ENCODE results near the gene RDH16. TPM values are rescaled to one million over a fixed set of nuclear protein-coding genes. Genes with fewer than 3 reads are reported as not detected.
A peak's percentile ranks its signal among the peaks of the same experiment; 100 is the strongest.
"Not testable (repeated sequence)": the region's sequence is repeated elsewhere in the genome, so short reads cannot be mapped to it uniquely, and the experiment has no call there.

The RDH16 gene
- total and polyA plus RNA-seq, 2 donors (not counting 3 experiments of a cell fraction or from before 2014, with no cell fraction given), result 0.08 to 0.29 TPM

GRCh38 chr12:56985714-56986113, 28.3 kb upstream of the RDH16 start:
- H3K4me3 ChIP-seq (replicated peaks in 1 of 3; ENCODE audit: insufficient read depth in 1 of 3, low read depth in 1 of 3, low read length in 3 of 3); H3K9me1 ChIP-seq (replicated peaks; ENCODE audit: control insufficient read depth, extremely low read depth, insufficient read depth, low read length); H2AFZ ChIP-seq (ENCODE audit: low read depth, low read length); H3K27ac ChIP-seq (ENCODE audit: insufficient read depth, low read depth, low read length); H4K20me1 ChIP-seq (replicated peaks; ENCODE audit: control insufficient read depth, extremely low read depth, insufficient read depth, low read length); H3K4me2 ChIP-seq (ENCODE audit: insufficient read depth, low read length); H3K79me2 ChIP-seq (ENCODE audit: control insufficient read depth, insufficient read depth, low read length); H3K9ac ChIP-seq (replicated peaks; ENCODE audit: extremely low read depth, insufficient read depth, low read length); H3K9me3 ChIP-seq (replicated peaks; ENCODE audit: control insufficient read depth, insufficient read depth, low read length); FAIRE-seq; DNase-seq (ENCODE audit: low read depth, low spot score); dilution Hi-C loops (cut with MboI; ENCODE audit: extremely low pct_ligation_motif_present, low sequenced_read_pairs); BruUV-seq (replicated peaks); H3K36me3 ChIP-seq (ENCODE audit: control insufficient read depth in 2 of 2, extremely low read depth in 1 of 2, insufficient read depth in 2 of 2, low read length in 2 of 2); H3K27me3 ChIP-seq (ENCODE audit: control insufficient read depth in 2 of 2, insufficient read depth in 2 of 2, low read length in 2 of 2); POLR2A ChIA-PET: not testable (repeated sequence)
- CTCF ChIA-PET, result interaction anchor here (0.9 to 2.2 kb wide), 7 partner anchors 11 to 223 kb away, joined by 3 to 13 read pairs (median 5); partner anchors contain the start of gene HSD17B6
- intact Hi-C loops (cut with micrococcal nuclease), result loop anchor here (5.0 kb wide), 1 partner anchor 348 kb away; no protein-coding TSS in a partner anchor
- TF ChIP-seq JUN (IDR thresholded peaks at IDR 0.05; ENCODE audit: borderline replicate concordance, insufficient read depth, insufficient read length, low read depth), result peak; percentile 2
- peaks cover 18% of the 10 kb centered on the region for H3K4me1 ChIP-seq (ENCODE audit: control insufficient read depth, extremely low read depth, insufficient read depth, low read length)

- ChIA-PET CTCF (no interaction called here), POLR2A (no interaction called here)
- no peak for TF ChIP-seq JUN (IDR thresholded peaks at IDR 0.05; ENCODE audit: borderline replicate concordance, insufficient read depth, insufficient read length, low read depth)
- TF ChIP-seq MYC (IDR thresholded peaks at IDR 0.05; ENCODE audit: low read depth, low read length), result no peak
- TF ChIP-seq, protein P1, sequence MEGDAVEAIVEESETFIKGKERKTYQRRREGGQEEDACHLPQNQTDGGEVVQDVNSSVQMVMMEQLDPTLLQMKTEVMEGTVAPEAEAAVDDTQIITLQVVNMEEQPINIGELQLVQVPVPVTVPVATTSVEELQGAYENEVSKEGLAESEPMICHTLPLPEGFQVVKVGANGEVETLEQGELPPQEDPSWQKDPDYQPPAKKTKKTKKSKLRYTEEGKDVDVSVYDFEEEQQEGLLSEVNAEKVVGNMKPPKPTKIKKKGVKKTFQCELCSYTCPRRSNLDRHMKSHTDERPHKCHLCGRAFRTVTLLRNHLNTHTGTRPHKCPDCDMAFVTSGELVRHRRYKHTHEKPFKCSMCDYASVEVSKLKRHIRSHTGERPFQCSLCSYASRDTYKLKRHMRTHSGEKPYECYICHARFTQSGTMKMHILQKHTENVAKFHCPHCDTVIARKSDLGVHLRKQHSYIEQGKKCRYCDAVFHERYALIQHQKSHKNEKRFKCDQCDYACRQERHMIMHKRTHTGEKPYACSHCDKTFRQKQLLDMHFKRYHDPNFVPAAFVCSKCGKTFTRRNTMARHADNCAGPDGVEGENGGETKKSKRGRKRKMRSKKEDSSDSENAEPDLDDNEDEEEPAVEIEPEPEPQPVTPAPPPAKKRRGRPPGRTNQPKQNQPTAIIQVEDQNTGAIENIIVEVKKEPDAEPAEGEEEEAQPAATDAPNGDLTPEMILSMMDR (IDR thresholded peaks at IDR 0.05; ENCODE audit: extremely low read depth in 1 of 2, insufficient read depth in 1 of 2, low read depth in 1 of 2, low read length in 2 of 2), result no peak
- TF ChIP-seq POLR2AphosphoS5 (IDR thresholded peaks at IDR 0.05; ENCODE audit: insufficient read depth, low read depth, low read length), result no peak
- TF ChIP-seq FOS (IDR thresholded peaks at IDR 0.05; ENCODE audit: borderline replicate concordance, insufficient read depth, low read length), result no peak
- TF ChIP-seq, protein P2, sequence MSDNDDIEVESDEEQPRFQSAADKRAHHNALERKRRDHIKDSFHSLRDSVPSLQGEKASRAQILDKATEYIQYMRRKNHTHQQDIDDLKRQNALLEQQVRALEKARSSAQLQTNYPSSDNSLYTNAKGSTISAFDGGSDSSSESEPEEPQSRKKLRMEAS (IDR thresholded peaks at IDR 0.05; ENCODE audit: insufficient read depth, insufficient read length), result no peak
- TF ChIP-seq EZH2 (IDR thresholded peaks at IDR 0.05; ENCODE audit: borderline replicate concordance, low read depth, low read length, severe bottlenecking), result no peak
- no peak for TF ChIP-seq POLR2A (IDR thresholded peaks at IDR 0.05; ENCODE audit: low read depth, low read length)
- no peak for TF ChIP-seq GATA2 (IDR thresholded peaks at IDR 0.05; ENCODE audit: insufficient read depth, insufficient read length, low read depth, low read length)
- Histone ChIP-seq H3K9me1 (replicated peaks; ENCODE audit: control insufficient read depth, extremely low read depth, insufficient read depth, low read length) (no peaks in the 10 kb centered on the region), H3K4me2 (ENCODE audit: insufficient read depth, low read length) (no peak overlapping the region), H3K4me1 (ENCODE audit: control insufficient read depth, extremely low read depth, insufficient read depth, low read length) (peaks cover 9% of the 10 kb centered on the region), H2AFZ (ENCODE audit: low read depth, low read length) (no peak overlapping the region), H3K36me3 (ENCODE audit: control insufficient read depth in 2 of 2, extremely low read depth in 1 of 2, insufficient read depth in 2 of 2, low read length in 2 of 2) (no peaks in the 10 kb centered on the region), H3K27ac (ENCODE audit: insufficient read depth, low read depth, low read length) (no peak overlapping the region), H4K20me1 (replicated peaks; ENCODE audit: control insufficient read depth, extremely low read depth, insufficient read depth, low read length) (no peaks in the 10 kb centered on the region), H3K79me2 (ENCODE audit: control insufficient read depth, insufficient read depth, low read length) (no peaks in the 10 kb centered on the region), H3K4me3 (replicated peaks in 1 of 3; ENCODE audit: insufficient read depth in 1 of 3, low read depth in 1 of 3, low read length in 3 of 3) (no peak overlapping the region), H3K27me3 (ENCODE audit: control insufficient read depth in 2 of 2, insufficient read depth in 2 of 2, low read length in 2 of 2) (peaks cover 0 to 3% of the 10 kb centered on the region in 2 experiments), H3K9ac (replicated peaks; ENCODE audit: extremely low read depth, insufficient read depth, low read length) (no peak overlapping the region), H3K9me3 (replicated peaks; ENCODE audit: control insufficient read depth, insufficient read depth, low read length) (no peaks in the 10 kb centered on the region)
- intact Hi-C loops (cut with micrococcal nuclease) (no loop called here), dilution Hi-C loops (cut with MboI; ENCODE audit: extremely low pct_ligation_motif_present, low sequenced_read_pairs) (no loop called here)
- DNase-seq (ENCODE audit: low read depth, low spot score) (no peak), FAIRE-seq (no peak)
- no TSS peak for BruUV-seq (replicated peaks)
Measured at GRCh38 chr12:56983386-56983785, 26.0 kb upstream of the RDH16 start.
